Nucleus accumbens (tissue), 56 donors: ENCODE data around the gene BRINP3.
"Not testable (repeated sequence)": the region's sequence is repeated elsewhere in the genome, so short reads cannot be mapped to it uniquely, and the experiment has no call there.

ENCODE experiments used
- DNase-seq, 56 donors: peaks; one replicate each; lab custom pipeline; 2025; lab: John Stamatoyannopoulos, UW

Gene BRINP3

GRCh38 chr1:190129366-190129765 is 348.3 kb downstream of the BRINP3 start:
- DNase-seq: no peak

GRCh38 chr1:190126728-190127127 is 350.9 kb downstream of the BRINP3 start:
- no peak for DNase-seq

- no peak for DNase-seq
Measured at GRCh38 chr1:190124068-190124467, 353.6 kb downstream of the BRINP3 start.

GRCh38 chr1:190120564-190120963 is 357.1 kb downstream of the BRINP3 start:
- not testable (repeated sequence) for DNase-seq

DNA sequence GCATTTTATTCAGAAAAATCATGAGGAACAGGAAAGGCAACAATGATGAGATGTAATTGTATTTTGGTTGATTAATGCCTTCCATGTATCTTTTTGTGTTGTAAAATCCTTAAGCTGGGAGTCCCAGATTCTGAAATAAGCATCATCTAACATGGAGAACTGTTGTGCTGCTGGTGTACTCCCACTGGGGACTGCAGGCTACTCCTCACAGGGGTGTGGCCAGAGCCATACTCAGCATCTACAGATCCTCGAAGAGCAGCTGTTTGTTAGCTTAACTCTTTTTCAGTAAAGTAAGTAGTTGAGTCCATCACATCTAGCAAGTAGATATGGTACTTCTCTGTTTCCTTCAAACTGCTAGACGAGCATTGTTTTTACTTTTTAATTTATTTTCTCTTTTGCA is 358.0 kb downstream of the BRINP3 start:
- no peak for DNase-seq

- DNase-seq: no peak
Measured at GRCh38 chr1:190116921-190117320, 360.7 kb downstream of the BRINP3 start.

DNA sequence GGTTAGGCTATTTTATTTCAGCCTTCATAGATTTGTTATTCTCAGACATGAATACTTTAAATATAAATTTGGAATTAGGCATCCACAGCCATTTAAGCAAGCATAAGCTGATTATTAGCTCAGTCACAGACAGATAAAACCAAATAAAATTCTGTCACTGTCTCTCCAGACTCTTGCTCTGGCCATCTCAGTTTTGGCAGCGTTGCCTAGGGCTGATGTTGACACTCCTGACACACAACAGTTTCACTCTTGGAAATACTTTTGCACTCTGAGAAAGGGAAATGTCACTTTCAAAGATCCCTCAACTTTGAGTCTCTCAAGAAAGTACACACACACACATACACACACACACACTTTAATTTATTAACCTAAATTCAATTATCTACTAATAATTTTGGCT is 372.7 kb downstream of the BRINP3 start:
- DNase-seq: no peak

DNA sequence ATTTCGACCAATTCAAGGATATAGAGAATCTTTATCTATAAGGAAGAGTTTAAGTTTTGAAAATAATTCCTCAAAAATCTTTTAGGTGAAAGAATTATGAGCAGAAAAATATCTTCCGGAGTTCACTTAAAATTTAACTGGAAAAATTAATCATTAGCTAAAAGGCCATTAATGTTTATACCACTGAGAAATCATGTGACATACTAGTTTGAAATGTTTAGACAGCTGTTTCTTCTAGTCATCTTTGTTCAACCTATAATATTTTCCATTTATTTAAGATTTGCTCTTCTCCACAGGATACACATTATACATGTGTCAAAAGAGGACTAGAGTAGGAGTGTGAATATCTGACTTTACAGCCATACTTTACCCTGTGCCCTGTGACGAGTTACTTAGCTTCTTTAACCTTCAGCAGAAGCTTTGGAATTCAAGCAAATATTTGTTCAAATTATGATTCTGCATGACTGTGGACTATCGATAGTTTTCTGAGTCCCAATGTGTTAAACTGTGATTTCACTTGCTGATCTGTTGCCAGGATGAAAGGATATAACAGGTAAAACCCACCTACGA is 374.8 kb downstream of the BRINP3 start:
- no peak for DNase-seq

DNA sequence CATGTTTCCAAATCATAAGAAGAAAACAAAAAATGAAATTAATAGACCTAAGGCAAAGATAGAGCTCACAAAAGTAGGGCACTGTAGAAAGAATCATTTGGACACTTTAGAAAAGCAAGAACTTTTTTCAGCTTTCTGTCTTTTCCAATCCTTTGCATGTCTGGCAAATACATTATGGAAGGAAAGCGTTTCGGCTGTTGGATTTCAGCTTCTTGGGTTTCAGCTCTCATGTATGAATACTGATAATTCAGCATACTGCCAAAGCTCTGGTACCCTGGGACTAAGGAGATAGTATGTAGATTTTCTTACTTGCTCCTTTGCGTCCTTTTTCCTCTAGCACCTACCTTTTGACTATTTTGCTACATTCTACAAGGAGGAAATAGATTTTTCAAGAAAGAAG is 375.9 kb downstream of the BRINP3 start:
- DNase-seq: no peak

DNA sequence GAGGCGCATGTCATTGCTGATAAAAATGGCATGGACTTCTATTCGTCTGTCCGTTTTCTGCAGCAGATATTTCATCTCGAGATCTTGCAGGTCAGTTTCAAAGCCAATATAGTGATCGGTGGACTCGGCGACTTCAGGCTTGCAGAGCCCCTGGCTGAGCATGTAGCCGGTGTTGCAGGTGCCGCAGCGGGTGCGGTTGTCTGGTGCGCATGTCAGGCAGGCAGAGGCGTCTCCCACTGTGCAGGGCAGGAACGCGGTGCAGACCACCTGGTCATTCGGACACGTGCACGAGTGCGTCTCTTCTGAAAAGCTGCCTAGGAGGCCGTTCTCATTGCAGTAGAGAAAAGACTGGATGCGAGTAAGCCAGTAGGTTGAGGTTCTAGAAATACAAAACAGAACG is 378.9 kb downstream of the BRINP3 start:
- no peak for DNase-seq

GRCh38 chr1:190098107-190098506 is 379.6 kb downstream of the BRINP3 start:
- DNase-seq: no peak

- no peak for DNase-seq
Measured at GRCh38 chr1:190095596-190095995, 382.1 kb downstream of the BRINP3 start.

DNA sequence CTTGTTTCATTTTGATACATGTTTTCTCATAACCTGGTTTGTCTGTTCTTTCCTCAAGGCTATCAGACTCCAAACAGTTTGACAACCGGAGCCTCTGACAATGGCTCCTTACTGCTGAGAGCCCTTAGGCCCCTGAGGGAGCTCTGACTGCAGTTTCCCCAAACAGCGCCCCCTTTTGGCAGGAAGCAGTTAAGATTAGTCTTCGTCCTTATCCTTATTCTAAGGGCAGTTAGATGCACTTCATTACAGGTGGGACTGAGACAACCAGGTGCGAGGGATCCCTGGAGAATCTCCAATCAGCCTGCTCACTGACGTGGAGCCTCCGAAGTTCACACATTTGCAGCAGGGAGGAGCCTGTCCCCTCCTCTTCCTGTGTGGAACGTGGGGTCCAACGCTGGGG is 393.1 kb downstream of the BRINP3 start:
- DNase-seq: no peak

DNA sequence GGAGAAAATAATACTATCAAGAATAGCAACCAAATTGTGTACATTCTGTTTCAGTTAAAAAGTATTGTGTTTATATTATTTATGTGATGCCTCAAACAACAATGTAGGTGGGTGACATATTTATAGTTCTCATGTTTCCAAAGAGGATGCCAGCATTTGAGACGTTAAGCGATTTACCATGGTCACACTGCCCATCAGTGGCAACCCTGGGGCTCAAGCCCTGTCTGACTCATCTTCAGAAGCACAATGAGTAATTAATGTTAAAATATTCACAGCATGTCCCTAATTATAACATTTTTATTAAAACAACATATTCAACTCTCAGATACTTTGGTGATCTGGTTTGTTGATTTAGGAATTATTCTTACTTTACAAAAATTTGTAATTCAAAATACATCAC is 409.4 kb downstream of the BRINP3 start:
- DNase-seq: no peak

DNA sequence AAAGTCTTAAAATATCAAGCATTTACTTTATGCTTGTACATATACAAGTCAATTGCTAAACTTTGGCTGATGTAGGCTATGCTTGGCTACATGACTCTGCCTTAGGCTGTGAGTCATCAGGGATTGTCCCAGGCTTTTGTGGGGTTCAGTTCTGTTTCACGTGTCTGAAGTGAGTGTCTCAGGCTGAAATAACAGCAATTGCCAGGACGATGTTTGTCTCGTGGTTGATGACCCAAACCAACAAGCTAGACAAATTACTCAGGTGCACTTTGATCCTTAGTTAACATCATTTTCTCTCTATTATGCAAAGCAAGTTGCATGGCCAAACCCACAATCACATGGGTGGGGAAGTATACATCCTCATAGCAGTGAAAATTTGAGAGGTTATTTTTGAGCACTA is 410.1 kb downstream of the BRINP3 start:
- DNase-seq: no peak

DNA sequence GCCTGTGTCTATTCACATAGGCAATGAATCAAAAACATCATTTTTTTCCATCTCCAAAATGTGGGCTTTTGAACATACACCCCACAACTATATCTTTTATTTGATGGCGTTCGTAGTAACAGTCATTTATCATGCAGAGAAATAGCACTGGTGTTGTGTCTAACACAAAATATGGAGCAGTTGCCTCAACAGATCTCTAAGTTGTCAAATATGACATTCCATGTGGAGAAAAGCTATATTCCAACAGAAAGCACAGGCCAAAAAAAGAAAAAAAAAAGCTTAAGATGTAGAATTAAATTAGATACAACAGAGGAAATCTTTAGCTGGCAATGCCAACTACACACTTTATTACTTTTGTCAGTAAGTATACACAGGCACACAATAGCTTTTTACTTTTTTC is 411.7 kb downstream of the BRINP3 start:
- no peak for DNase-seq

- DNase-seq: no peak
Measured at GRCh38 chr1:190049314-190049713, 428.4 kb downstream of the BRINP3 start.
